Neuronal stem cell (in vitro differentiated cells): ENCODE data around the gene PLXNB2.

Experiments
- DNase-seq: peaks from one replicate; pipeline ENCODE4 v3.0.0-alpha.2; 2013; ENCODE audit warnings: low spot score
- H2AFZ ChIP-seq: one replicate; pipeline ENCODE4 v1.6.1; 2013; ENCODE audit warnings: mild to moderate bottlenecking, low read length, inconsistent platforms
- H2AK5ac ChIP-seq: 2 replicates; pipeline ENCODE4 v1.6.1; 2013; ENCODE audit warnings: low read depth, mild to moderate bottlenecking, inconsistent platforms, low read length, moderate library complexity, mixed read lengths
- H2BK120ac ChIP-seq: 2 replicates; pipeline ENCODE4 v1.6.1; 2013; ENCODE audit warnings: low read depth, mild to moderate bottlenecking, inconsistent platforms, low read length, moderate library complexity, mixed read lengths
- H2BK12ac ChIP-seq: one replicate; pipeline ENCODE4 v1.6.1; 2013; ENCODE audit warnings: low read length, inconsistent platforms
- H2BK15ac ChIP-seq: 2 replicates; pipeline ENCODE4 v1.6.1; 2013; ENCODE audit warnings: mild to moderate bottlenecking, low read length, inconsistent platforms, mixed read lengths
- H2BK5ac ChIP-seq: one replicate; pipeline ENCODE4 v1.6.1; 2013; ENCODE audit warnings: inconsistent platforms, mild to moderate bottlenecking, low read length, moderate library complexity
- H3K14ac ChIP-seq: one replicate; pipeline ENCODE4 v1.6.1; 2013; ENCODE audit warnings: low read length, inconsistent platforms
- H3K18ac ChIP-seq: 2 replicates; pipeline ENCODE4 v1.6.1; 2013; ENCODE audit warnings: low read length, inconsistent platforms
- H3K23ac ChIP-seq: 2 replicates; pipeline ENCODE4 v1.6.1; 2013; ENCODE audit warnings: low read depth, mild to moderate bottlenecking, mixed read lengths, low read length, inconsistent platforms; ENCODE audit not compliant: poor library complexity
- H3K27ac ChIP-seq: replicated peaks from 3 replicates; pipeline ENCODE4 v1.5.1; 2013; ENCODE audit warnings: low read length, inconsistent platforms
- H3K27me3 ChIP-seq, 3 experiments: 2 replicates each; pipeline ENCODE4 v1.6.1; 2013; ENCODE audit warnings: low read length in 3 of 3, mild to moderate bottlenecking in 2 of 3, inconsistent platforms in 1 of 3, low read depth in 1 of 3, mixed read lengths in 1 of 3, moderate library complexity in 1 of 3; ENCODE audit not compliant: control insufficient read depth in 3 of 3, insufficient read depth in 3 of 3
- H3K36me3 ChIP-seq, 2 donors: replicated peaks in 1 of 2; 2 replicates each; pipeline ENCODE4 v1.6.1; 2013; ENCODE audit warnings: low read length in 2 of 2; ENCODE audit not compliant: control insufficient read depth in 2 of 2, insufficient read depth in 2 of 2
- H3K4ac ChIP-seq: 2 replicates; pipeline ENCODE4 v1.6.1; 2013; ENCODE audit warnings: inconsistent platforms, mild to moderate bottlenecking, low read length, moderate library complexity
- H3K4me1 ChIP-seq, 2 donors: 1 replicate in 1 of 2; 2 replicates in 1 of 2; pipeline ENCODE4 v1.6.1; 2013; ENCODE audit warnings: low read length in 2 of 2, low read depth in 1 of 2; ENCODE audit not compliant: control insufficient read depth in 2 of 2, insufficient read depth in 1 of 2
- H3K4me2 ChIP-seq: one replicate; pipeline ENCODE4 v1.6.1; 2013; ENCODE audit warnings: mild to moderate bottlenecking, low read length, inconsistent platforms; ENCODE audit not compliant: insufficient read depth, poor library complexity, severe bottlenecking
- H3K4me3 ChIP-seq, 2 donors: 2 replicates each; pipeline ENCODE4 v1.5.1; 2013; ENCODE audit warnings: low read length in 2 of 2, mild to moderate bottlenecking in 2 of 2, inconsistent platforms in 1 of 2, moderate library complexity in 1 of 2
- H3K79me1 ChIP-seq: one replicate; pipeline ENCODE4 v1.6.1; 2013; ENCODE audit warnings: low read depth, mild to moderate bottlenecking, inconsistent platforms, low read length, moderate library complexity
- H3K9ac ChIP-seq: one replicate; pipeline ENCODE4 v1.6.1; 2013; ENCODE audit warnings: mild to moderate bottlenecking, low read depth, low read length, inconsistent platforms; ENCODE audit not compliant: poor library complexity
- H3K9me3 ChIP-seq, 2 donors: replicated peaks in 1 of 2; 2 replicates each; pipeline versions ENCODE3 to v1.6.1; 2013; ENCODE audit warnings: low read length in 2 of 2, mild to moderate bottlenecking in 2 of 2, inconsistent platforms in 1 of 2, low read depth in 1 of 2, mixed read lengths in 1 of 2, moderate library complexity in 1 of 2; ENCODE audit not compliant: control insufficient read depth in 2 of 2, insufficient read depth in 1 of 2
- H4K8ac ChIP-seq: one replicate; pipeline ENCODE4 v1.6.1; 2013; ENCODE audit warnings: low read depth, mild to moderate bottlenecking, inconsistent platforms, low read length, moderate library complexity
- H4K91ac ChIP-seq: one replicate; pipeline ENCODE4 v1.6.1; 2013; ENCODE audit warnings: low read length, low read depth, mild to moderate bottlenecking, inconsistent platforms; ENCODE audit not compliant: poor library complexity
- WGBS, 2 donors: extraction: QIAGEN DNeasy Blood & Tissue Kit; methylation state at CpG; one replicate each; pipeline ENCODE4 v1.1.7; 2013; ENCODE audit warnings: missing lambda C conversion rate in 2 of 2, mixed read lengths in 1 of 2; ENCODE audit not compliant: insufficient read length in 2 of 2, insufficient replicate concordance in 1 of 2; ENCODE audit errors: extremely low coverage in 2 of 2; 5-methylcytosine and 5-hydroxymethylcytosine counted together

The PLXNB2 gene

GRCh38 chr22:50303515-50303847 lies 4.0 kb downstream of the PLXNB2 start:
- Histone ChIP-seq H4K8ac (no peak overlapping the region), H2AFZ (no peak overlapping the region), H2BK15ac (no peak overlapping the region), H3K4ac (no peak overlapping the region), H2BK5ac (no peak overlapping the region), H3K27ac (no peak overlapping the region), H3K79me1 (peaks cover 61% of the 10 kb centered on the region), H3K9ac (peak overlapping the region; percentile 50), H3K9me3 (no peaks in the 10 kb centered on the region), H3K23ac (peak overlapping the region; percentile 68), H2BK12ac (no peak overlapping the region), H3K36me3 (peaks cover 2 to 55% of the 10 kb centered on the region in 2 donors), H3K4me1 (peaks cover 31 to 37% of the 10 kb centered on the region in 2 donors), H2AK5ac (peak overlapping the region; percentile 96), H3K4me2 (no peak overlapping the region), H3K14ac (no peak overlapping the region), H3K27me3 (peaks cover 0 to 6% (median 0%) of the 10 kb centered on the region in 3 experiments), H4K91ac (no peak overlapping the region), H3K4me3 (no peak overlapping the region), H2BK120ac (no peak overlapping the region), H3K18ac (peak overlapping the region; percentile 60)
- DNase-seq = no peak
- WGBS, 2 donors = no CpG with 5 or more reads among the region's 7 CpGs

GRCh38 chr22:50302564-50302963 lies 4.9 kb downstream of the PLXNB2 start:
- Histone ChIP-seq H3K14ac (peak overlapping the region; percentile 38), H3K9me3 (no peaks in the 10 kb centered on the region), H3K36me3 (peaks cover 2 to 57% of the 10 kb centered on the region in 2 donors), H3K27ac (no peak overlapping the region), H3K9ac (peak overlapping the region; percentile 60), H4K8ac (no peak overlapping the region), H2AFZ (no peak overlapping the region), H3K4ac (no peak overlapping the region), H4K91ac (no peak overlapping the region), H2AK5ac (no peak overlapping the region), H3K23ac (peak overlapping the region; percentile 55), H3K27me3 (peaks cover 0 to 6% (median 0%) of the 10 kb centered on the region in 3 experiments), H2BK12ac (no peak overlapping the region), H3K18ac (no peak overlapping the region), H3K79me1 (peaks cover 59% of the 10 kb centered on the region), H2BK15ac (no peak overlapping the region), H2BK120ac (no peak overlapping the region), H3K4me3 (no peak overlapping the region), H2BK5ac (no peak overlapping the region), H3K4me1 (peaks cover 24 to 30% of the 10 kb centered on the region in 2 donors), H3K4me2 (no peak overlapping the region)
- DNase-seq = no peak
- no CpG with 5 or more reads among the region's 5 CpGs for WGBS, 2 donors

- H3K27ac ChIP-seq = no peak overlapping the region
- WGBS, 2 donors = no CpG with 5 or more reads among the region's 9 CpGs
- peak overlapping the region; percentile 91 for H2BK120ac ChIP-seq
- H3K79me1 ChIP-seq = peaks cover 60% of the 10 kb centered on the region
- H3K4ac ChIP-seq = no peak overlapping the region
- peak overlapping the region; percentile 32 for H2AK5ac ChIP-seq
- H3K23ac ChIP-seq = peak overlapping the region; percentile 55
- H3K14ac ChIP-seq = peak overlapping the region; percentile 9
- H2BK15ac ChIP-seq = no peak overlapping the region
- no peak overlapping the region for H2BK5ac ChIP-seq
- H3K4me2 ChIP-seq = no peak overlapping the region
- H3K9ac ChIP-seq = no peak overlapping the region
- H3K4me1 ChIP-seq = peaks cover 24 to 30% of the 10 kb centered on the region in 2 donors
- no peak overlapping the region for H4K91ac ChIP-seq
- no peak overlapping the region for H2AFZ ChIP-seq
- no peak overlapping the region for H2BK12ac ChIP-seq
- peaks cover 0 to 6% (median 0%) of the 10 kb centered on the region in 3 experiments for H3K27me3 ChIP-seq
- no peaks in the 10 kb centered on the region for H3K9me3 ChIP-seq
- H3K4me3 ChIP-seq = peak overlapping the region in 1 of 2 donors; percentile 56
- DNase-seq = no peak
- H3K18ac ChIP-seq = no peak overlapping the region
- H4K8ac ChIP-seq = no peak overlapping the region
- peaks cover 2 to 62% of the 10 kb centered on the region in 2 donors for H3K36me3 ChIP-seq
Measured at GRCh38 chr22:50302041-50302541, 5.4 kb downstream of the PLXNB2 start.

DNA sequence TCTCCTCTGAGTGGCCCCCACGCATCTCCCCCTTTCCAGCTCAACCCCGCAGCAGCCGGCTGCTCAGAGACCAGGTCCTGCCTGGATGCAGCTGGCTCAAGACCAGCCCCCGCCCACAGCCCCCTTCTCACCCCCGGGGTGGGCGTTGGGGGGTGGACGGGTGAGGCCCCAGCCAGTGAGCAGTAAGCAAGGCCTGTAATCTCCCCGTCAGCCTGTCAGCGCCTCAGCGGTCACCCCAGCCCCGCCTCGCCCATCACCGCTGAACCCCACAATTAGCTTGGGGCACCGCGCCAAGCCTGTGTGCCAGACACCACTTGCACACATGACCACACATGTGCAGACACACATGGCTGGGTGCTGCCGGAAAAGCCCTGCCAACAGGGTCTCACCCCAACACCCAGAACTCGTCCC lies 5.9 kb downstream of the PLXNB2 start:
- H3K27ac ChIP-seq = no peak overlapping the region
- H3K4me1 ChIP-seq = peaks cover 24 to 32% of the 10 kb centered on the region in 2 donors
- H3K27me3 ChIP-seq = peaks cover 0 to 6% (median 0%) of the 10 kb centered on the region in 3 experiments
- no peak overlapping the region for H3K4ac ChIP-seq
- H3K4me3 ChIP-seq = no peak overlapping the region
- H2AFZ ChIP-seq = no peak overlapping the region
- no peak overlapping the region for H3K9ac ChIP-seq
- no CpG with 5 or more reads among the region's 17 CpGs for WGBS, 2 donors
- peaks cover 2 to 64% of the 10 kb centered on the region in 2 donors for H3K36me3 ChIP-seq
- peak overlapping the region; percentile 79 for H2AK5ac ChIP-seq
- peak overlapping the region; percentile 94 for H3K14ac ChIP-seq
- H2BK15ac ChIP-seq = no peak overlapping the region
- no peak overlapping the region for H3K23ac ChIP-seq
- H3K79me1 ChIP-seq = peaks cover 64% of the 10 kb centered on the region
- no peak overlapping the region for H2BK12ac ChIP-seq
- H2BK120ac ChIP-seq = peak overlapping the region; percentile 91
- no peak overlapping the region for H4K8ac ChIP-seq
- H4K91ac ChIP-seq = no peak overlapping the region
- no peak overlapping the region for H2BK5ac ChIP-seq
- no peak overlapping the region for H3K4me2 ChIP-seq
- no peaks in the 10 kb centered on the region for H3K9me3 ChIP-seq
- DNase-seq = no peak
- peak overlapping the region; percentile 27 for H3K18ac ChIP-seq
